Activated CD4-positive, alpha-beta T cell treated with anti-CD3 and anti-CD28 coated beads, Interleukin-2, amount 10 ng/mL, durations not matched to agents 24 days and 14 days (primary cell): ENCODE results near the gene RFX2. TPM values are rescaled to one million over a fixed set of nuclear protein-coding genes. Genes with fewer than 3 reads are reported as not detected.
A peak's percentile ranks its signal among the peaks of the same experiment; 100 is the strongest.
"Not testable (repeated sequence)": the region's sequence is repeated elsewhere in the genome, so short reads cannot be mapped to it uniquely, and the experiment has no call there.

ENCODE experiments used
- DNase-seq: peaks from one replicate; pipeline ENCODE4 v3.0.0; 2022
- H3K27ac Mint-ChIP-seq: one replicate; pipeline ENCODE4 v1.8.0; 2022; ENCODE audit warnings: mild to moderate bottlenecking, mixed read lengths
- H3K27me3 Mint-ChIP-seq: one replicate; pipeline ENCODE4 v1.8.0; 2022; ENCODE audit warnings: mixed read lengths
- H3K36me3 Mint-ChIP-seq: one replicate; pipeline ENCODE4 v1.8.0; 2022; ENCODE audit warnings: low read depth, mild to moderate bottlenecking, mixed read lengths
- H3K4me1 Mint-ChIP-seq: one replicate; pipeline ENCODE4 v1.8.0; 2021; ENCODE audit warnings: mixed read lengths
- H3K4me3 Mint-ChIP-seq: one replicate; pipeline ENCODE4 v1.8.0; 2022; ENCODE audit warnings: mild to moderate bottlenecking, moderate library complexity, mixed read lengths
- H3K9me3 Mint-ChIP-seq: one replicate; pipeline ENCODE4 v1.8.0; 2021; ENCODE audit warnings: mixed read lengths
- intact Hi-C: fragments of 100-400 bp; cut with micrococcal nuclease; formaldehyde crosslinking; loops from one replicate; pipeline ENCODE4 v1.15.1; 2023
- total RNA-seq: library from RNA; stranded (reverse); gene quantifications from 2 replicates; pipeline ENCODE4 v1.2.3, GENCODE V29; 2022

The RFX2 gene
- total RNA-seq, 1 donor from 2014 or later: 10.5 TPM

GRCh38 chr19:5992756-5993155 lies 117.5 kb downstream of the RFX2 start:
- Mint-ChIP-seq H3K27me3 (no peaks in the 10 kb centered on the region), H3K27ac (no peak overlapping the region), H3K4me3 (no peak overlapping the region), H3K36me3 (peaks cover 2% of the 10 kb centered on the region), H3K4me1 (peaks cover 12% of the 10 kb centered on the region), H3K9me3 (no peaks in the 10 kb centered on the region)
- intact Hi-C loops: no loop called here
- no peak for DNase-seq

DNA sequence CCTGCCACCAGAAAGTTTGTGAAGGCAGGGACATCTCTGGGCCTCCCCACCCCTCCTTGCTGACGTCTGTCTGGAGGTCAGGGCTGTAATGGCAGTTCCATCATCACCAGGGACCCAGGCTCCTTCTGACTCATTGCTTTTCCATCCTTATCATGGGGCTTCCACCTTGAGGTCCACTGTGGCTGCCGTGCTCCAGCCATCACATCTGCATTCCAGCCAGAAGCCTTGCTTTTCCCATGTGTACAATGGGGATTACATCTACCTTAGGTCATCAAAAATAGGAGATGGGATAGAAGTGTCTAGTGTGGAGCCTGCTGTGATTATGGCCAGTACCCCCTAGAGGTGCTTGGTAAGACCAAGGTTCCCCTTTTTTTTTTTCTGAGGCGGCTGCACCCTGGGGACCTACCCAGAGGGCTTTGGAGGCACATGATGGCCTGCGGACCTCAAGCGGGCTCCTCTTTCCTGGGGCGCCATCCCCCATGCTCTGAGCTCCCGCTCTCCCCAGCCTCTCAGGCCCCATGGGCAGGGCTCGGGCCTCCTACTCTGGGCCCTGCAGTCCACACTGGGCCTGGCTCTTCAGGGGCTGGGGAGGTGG lies 119.0 kb downstream of the RFX2 start:
- Mint-ChIP-seq H3K36me3 (peaks cover 2% of the 10 kb centered on the region), H3K4me3 (no peak overlapping the region), H3K27me3 (no peaks in the 10 kb centered on the region), H3K9me3 (no peaks in the 10 kb centered on the region), H3K27ac (no peak overlapping the region), H3K4me1 (peaks cover 17% of the 10 kb centered on the region)
- no peak for DNase-seq
- intact Hi-C loops: no loop called here

- no peak overlapping the region for H3K27ac Mint-ChIP-seq
- intact Hi-C loops: no loop called here
- H3K4me3 Mint-ChIP-seq: peak overlapping the region; percentile 67
- peaks cover 2% of the 10 kb centered on the region for H3K36me3 Mint-ChIP-seq
- no peaks in the 10 kb centered on the region for H3K27me3 Mint-ChIP-seq
- no peak for DNase-seq
- H3K9me3 Mint-ChIP-seq: no peaks in the 10 kb centered on the region
- H3K4me1 Mint-ChIP-seq: peaks cover 17% of the 10 kb centered on the region
These were observed 120.0 kb downstream of the RFX2 start for GRCh38 chr19:5990289-5990797.

DNA sequence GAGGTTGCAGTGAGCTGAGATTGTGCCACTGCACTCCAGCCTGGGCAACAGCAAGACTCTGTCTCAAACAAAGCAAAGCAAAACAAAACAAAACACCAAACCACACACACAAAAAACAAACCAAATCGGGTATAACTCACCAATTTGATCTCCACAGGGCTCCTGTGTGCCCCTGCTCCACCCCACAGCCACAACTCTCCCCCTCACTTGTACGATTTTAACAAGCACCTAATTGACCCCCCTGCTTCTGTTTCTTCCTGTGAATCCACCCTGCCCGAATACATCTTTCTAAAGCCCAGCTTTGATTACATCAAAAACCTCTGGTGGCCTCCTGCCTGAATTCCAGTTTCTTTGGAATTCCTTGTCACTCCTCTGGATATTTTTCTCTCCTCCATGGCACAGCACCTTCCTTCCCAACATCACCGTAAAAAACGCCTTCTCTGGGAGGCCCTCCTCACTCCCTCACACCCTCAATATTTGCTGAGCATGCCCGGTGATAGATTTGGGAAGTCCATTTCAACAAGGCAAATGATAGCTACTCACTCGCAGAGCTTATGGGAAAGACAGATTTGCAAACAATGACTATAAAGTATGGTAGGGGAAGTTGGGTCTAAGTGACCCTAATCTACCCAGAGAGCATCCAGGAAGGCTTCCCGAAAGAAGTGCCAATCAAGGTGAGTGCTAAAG lies 120.8 kb downstream of the RFX2 start:
- no peaks in the 10 kb centered on the region for H3K9me3 Mint-ChIP-seq
- intact Hi-C loops: no loop called here
- H3K4me3 Mint-ChIP-seq: no peak overlapping the region
- peaks cover 2% of the 10 kb centered on the region for H3K36me3 Mint-ChIP-seq
- H3K27ac Mint-ChIP-seq: no peak overlapping the region
- DNase-seq: no peak
- peaks cover 23% of the 10 kb centered on the region for H3K4me1 Mint-ChIP-seq
- H3K27me3 Mint-ChIP-seq: no peaks in the 10 kb centered on the region

DNA sequence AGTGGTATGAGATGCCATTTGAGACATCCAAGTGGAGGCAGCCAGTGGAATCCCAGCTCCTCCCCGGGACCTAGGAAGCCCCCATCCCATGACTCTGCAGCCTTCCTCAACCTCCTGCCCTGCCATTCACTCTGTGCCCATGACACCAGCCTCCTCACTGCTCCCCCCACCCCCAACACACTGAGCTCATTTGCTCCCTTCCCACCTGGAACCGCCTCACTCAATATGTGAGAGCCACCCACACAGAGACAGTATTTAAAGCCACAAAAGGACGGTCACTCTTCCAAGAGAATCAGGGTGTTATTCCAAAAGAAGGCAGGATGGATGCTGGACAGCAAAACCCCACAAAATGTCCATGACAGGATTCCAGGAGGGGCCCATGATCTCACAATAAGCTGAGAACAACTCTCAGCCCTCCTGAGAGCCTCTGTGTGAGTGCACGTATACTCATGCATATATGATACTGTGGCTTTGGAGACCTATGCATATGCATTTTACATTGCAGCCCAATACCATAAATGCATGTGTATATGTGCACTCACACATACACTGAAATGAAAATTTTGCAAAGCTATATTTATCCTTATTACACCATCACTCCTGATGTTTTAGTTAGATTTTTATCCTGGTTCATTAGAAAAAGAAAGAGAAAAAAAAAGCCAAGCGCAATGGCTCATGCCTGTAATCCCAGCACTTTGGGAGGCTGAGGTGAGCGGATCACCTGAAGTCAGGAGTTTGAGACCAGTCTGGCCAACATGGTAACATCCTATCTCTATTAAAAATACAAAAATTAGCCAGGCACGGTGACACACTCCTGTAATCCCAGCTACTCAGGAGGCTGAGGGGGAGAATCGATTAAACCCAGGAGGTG lies 121.5 kb downstream of the RFX2 start:
- Mint-ChIP-seq H3K4me3 (peak overlapping the region; percentile 14), H3K27me3 (no peaks in the 10 kb centered on the region), H3K36me3 (peaks cover 2% of the 10 kb centered on the region), H3K4me1 (peaks cover 29% of the 10 kb centered on the region), H3K27ac (no peak overlapping the region), H3K9me3 (no peaks in the 10 kb centered on the region)
- no peak for DNase-seq
- intact Hi-C loops: no loop called here

- intact Hi-C loops: loop anchor here (1.0 kb wide), 1 partner anchor 35 kb away; no protein-coding TSS in a partner anchor
- peak overlapping the region; percentile 68 for H3K4me3 Mint-ChIP-seq
- H3K9me3 Mint-ChIP-seq: no peaks in the 10 kb centered on the region
- H3K27me3 Mint-ChIP-seq: no peaks in the 10 kb centered on the region
- peaks cover 38% of the 10 kb centered on the region for H3K4me1 Mint-ChIP-seq
- peak; percentile 91 for DNase-seq
- peak overlapping the region; percentile 42 for H3K27ac Mint-ChIP-seq
- peaks cover 2% of the 10 kb centered on the region for H3K36me3 Mint-ChIP-seq
These were observed 123.1 kb downstream of the RFX2 start for GRCh38 chr19:5987077-5987818.

DNA sequence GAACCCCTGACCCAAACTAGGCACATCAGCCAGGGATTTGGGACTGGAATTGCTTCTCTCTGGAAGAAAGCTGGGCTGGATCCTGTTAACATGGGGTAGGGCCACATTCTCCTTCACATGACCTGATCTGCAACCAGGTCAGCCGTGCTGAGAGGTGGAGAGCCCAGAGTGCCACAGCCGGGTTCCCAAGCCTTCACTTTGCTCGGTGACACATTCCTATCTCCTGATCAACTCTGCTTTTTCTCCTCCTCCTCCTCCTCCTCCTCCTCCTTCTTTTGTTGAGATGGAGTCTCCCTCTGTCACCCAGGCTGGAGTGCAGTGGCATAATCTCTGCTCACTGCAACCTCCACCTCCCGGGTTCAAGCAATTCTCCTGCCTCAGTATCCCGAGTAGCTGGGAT lies 124.5 kb downstream of the RFX2 start:
- DNase-seq, H3K4me3 Mint-ChIP-seq, H3K27me3 Mint-ChIP-seq, H3K27ac Mint-ChIP-seq, H3K9me3 Mint-ChIP-seq, intact Hi-C loops, H3K36me3 Mint-ChIP-seq: not testable (repeated sequence)
- peaks cover 38% of the 10 kb centered on the region for H3K4me1 Mint-ChIP-seq

DNA sequence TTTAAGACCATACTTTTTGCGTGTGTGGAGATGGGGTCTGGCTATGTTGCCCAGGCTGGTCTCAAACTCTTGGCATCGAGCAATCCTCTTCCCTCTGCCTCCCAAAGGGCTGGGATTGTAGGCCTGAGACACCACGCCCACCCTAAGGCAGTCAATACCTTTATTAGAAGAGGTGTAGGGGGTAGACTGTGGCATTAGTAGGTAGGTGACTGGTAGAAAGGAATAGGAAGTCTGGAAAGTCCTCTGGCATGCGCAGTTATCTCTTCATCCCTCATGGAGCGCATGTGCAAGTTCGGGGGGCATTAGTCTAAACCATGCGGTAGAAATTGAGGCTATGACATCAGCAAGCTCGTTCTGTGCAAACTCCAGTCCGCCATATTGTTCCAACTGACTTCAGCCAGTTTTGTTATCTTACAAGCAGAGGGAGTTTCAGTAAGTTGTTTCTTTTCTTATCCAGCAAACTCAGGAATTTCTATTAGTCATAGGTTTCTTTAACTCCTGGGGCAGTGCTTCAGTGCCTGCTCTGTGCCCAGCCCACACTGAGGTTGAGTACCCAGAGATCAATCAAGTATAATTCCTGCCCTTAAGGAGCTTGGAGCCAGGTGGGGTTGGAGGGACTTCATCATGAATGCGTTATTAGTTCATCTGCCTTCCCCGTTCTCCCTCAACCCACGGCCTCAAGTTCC lies 125.1 kb downstream of the RFX2 start:
- no peaks in the 10 kb centered on the region for H3K9me3 Mint-ChIP-seq
- H3K27me3 Mint-ChIP-seq: no peaks in the 10 kb centered on the region
- H3K27ac Mint-ChIP-seq: no peak overlapping the region
- no peak for DNase-seq
- no peak overlapping the region for H3K4me3 Mint-ChIP-seq
- peaks cover 38% of the 10 kb centered on the region for H3K4me1 Mint-ChIP-seq
- intact Hi-C loops: no loop called here
- H3K36me3 Mint-ChIP-seq: peaks cover 6% of the 10 kb centered on the region

DNA sequence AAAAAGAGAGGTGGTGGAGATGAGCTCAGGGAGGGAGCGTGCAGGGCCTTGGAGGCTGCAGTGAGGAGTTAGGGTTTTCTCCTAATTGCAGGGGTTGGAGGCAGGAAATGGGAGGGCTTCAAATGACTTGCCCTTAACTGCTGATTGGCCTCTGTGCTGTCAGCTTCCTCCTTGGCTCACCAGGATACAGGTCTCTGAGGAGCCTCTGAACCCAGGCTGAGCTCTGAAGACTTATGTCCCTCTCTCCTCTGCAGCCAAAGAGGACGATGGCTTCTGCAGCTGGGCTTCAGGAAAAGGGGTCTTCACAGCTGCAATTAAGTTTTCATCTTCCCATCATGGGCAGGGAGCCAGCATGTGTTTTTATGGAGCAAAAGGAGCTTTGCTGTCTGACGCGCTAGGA lies 125.7 kb downstream of the RFX2 start:
- no peak overlapping the region for H3K4me3 Mint-ChIP-seq
- intact Hi-C loops: no loop called here
- peaks cover 6% of the 10 kb centered on the region for H3K36me3 Mint-ChIP-seq
- H3K9me3 Mint-ChIP-seq: no peaks in the 10 kb centered on the region
- no peak for DNase-seq
- H3K27ac Mint-ChIP-seq: no peak overlapping the region
- H3K27me3 Mint-ChIP-seq: no peaks in the 10 kb centered on the region
- peaks cover 44% of the 10 kb centered on the region for H3K4me1 Mint-ChIP-seq

DNA sequence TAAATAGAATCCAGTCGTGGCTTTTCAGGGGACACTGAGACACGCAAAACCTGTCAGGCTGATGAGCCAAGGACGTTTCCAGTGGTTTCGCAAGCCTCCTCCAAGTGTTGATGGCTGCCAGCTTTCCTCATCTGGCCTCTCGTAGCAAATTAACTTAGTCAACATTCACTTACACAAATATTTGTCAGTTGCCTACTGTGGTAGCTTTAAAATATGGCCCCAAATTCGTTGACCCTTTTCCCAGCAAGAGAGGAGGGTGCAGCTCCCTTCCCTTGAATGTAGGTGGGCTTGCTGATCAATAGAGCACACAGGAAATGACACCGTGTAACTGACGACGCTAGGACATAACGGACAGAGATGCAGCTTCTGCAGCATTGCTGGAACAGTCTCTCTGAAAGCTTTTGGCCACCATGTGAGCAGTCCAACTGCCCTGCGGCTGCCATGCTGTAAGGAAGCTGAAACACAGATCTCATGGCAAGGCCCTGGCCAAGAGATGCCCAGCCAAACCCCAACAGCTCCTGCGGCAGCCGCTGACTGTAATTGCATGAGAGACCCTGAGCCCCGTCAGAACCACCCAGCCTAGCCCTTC lies 126.8 kb downstream of the RFX2 start:
- Mint-ChIP-seq H3K27ac (no peak overlapping the region), H3K4me1 (peaks cover 46% of the 10 kb centered on the region), H3K27me3 (no peaks in the 10 kb centered on the region), H3K4me3 (no peak overlapping the region), H3K9me3 (no peaks in the 10 kb centered on the region), H3K36me3 (peaks cover 8% of the 10 kb centered on the region)
- intact Hi-C loops: no loop called here
- DNase-seq: no peak

DNA sequence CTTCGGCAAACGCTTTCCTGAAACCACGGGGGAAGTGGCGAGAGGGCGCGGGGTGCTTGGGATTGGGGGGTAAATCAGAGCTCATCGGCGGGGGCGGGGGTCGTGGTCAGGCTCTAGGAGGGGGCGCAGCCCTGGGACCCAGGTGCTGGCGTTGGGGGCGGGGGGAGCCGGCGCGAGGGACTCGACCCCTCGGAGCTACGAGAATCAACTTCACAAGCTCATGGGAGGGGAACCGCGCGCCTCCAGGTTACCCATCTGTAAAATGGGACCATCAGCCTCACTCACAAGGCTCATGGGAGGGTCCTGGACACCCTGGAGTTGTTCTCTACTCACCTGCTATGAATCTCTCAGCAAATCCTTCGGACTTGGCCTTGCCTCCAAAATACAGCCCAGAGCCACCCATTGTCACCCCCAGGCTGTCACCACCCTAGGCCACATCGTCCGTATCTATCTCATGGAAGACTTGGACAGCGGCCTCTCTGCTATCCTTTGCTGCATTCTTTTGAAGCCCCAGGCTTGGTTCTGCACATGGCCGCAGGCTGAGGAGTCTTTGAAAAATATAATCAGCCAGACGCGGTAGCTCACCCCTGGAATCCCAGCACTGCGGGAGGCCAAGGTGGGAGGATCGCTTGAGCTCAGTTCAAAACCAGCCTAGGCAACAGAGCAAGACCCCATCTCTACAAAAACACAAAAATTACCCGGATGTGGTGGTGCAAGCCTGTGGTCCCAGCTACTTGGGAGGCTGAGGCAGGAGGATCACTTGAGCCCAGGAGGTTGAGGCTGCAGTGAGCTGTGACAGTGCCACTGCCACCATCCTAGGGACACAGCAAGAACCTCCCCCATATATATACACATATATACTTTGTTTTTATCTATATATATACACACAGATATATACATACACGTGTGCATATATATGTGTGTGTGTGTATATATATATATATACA lies 131.4 kb downstream of the RFX2 start:
- peak; percentile 66 for DNase-seq
- H3K4me1 Mint-ChIP-seq: peaks cover 60% of the 10 kb centered on the region
- H3K36me3 Mint-ChIP-seq: peaks cover 30% of the 10 kb centered on the region

More for the DNA sequence above, 131.4 kb downstream of the RFX2 start:
- Mint-ChIP-seq H3K27me3 (no peaks in the 10 kb centered on the region), H3K4me3 (peak overlapping the region; percentile 94), H3K9me3 (no peaks in the 10 kb centered on the region), H3K27ac (peak overlapping the region; percentile 93)
- intact Hi-C loops: loop anchor here (1.0 to 5.0 kb wide), 5 partner anchors 11 to 177 kb away; partner anchors contain the start of genes RFX2 and VMAC
